ENCODE measurements around the gene GFOD1.
A peak's percentile ranks its signal among the peaks of the same experiment; 100 is the strongest.

Gene GFOD1

DNA sequence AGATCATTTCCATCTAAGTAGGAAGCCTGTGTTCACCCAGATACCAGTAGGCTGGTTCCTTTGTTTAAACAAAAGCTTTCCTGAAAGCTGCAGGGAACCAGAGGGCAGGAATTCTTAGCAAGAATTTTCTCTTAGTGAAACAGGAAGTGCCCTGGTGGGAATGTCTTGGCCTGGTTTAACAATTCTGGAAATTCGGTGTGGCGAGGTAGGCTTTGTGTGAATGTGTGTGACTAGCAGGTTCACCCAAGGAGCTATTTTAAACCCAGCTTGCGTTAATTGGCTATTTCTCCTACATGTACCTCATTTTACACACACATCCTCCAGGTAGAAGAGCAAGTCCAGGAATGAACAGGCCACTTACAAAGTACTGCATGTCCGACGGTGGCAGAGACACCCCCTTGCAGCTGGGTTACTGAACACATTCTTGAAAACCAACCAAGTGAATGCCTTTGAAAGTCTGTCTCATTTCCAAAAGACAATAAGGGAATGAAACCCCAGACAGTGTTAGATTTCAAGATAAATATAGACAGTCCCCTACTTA is 64.6 kb downstream of the GFOD1 start:
- no peak for DNase-seq

DNA sequence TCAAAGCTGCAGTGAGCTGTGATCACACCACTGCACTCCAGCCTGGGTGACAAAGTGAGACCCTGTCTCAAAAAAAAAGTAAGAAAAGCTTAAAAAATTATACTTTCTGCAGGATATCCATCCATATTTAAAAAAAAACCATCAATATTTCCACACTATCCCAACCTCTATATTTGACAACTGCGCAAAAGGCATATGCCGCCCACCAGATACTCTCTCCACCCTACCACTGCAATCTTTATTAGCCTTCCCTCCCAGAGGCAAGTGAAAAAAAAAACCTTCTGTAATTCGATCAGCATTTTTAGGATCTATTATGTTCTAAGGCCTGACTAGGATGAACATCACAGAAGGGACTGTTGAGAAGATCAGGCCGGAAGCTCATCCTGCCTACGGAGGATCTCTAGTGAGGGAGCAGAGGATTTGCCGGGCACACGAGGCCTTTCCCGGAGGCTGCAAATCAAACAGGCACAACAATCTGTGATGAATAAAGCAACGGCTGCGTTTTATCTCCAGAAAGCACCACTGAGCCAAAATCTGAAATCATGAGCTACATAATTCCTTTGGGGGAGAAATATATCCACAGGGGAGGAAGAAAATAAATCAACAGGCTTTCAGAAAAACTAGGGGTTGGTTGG is 65.9 kb downstream of the GFOD1 start:
- DNase-seq = no peak

DNA sequence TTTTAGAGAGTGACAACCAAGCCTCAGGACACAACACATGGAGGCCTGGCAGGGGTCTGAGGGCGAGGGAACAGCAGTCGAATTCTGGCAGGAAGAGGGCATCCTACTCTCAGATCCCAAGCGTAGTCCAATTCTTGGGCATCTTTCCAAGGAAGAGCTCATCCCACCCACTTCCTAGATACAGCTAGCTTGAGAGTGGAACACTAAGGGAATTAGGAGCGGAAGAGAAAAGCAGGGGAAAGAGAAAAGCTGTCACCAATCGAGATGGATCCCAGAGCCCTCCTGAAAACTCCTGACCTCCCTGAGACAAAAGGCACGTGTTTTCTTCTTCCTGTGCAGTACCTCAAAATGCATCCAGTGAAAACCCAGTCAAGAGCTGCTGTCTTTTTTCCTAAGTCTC is 67.1 kb downstream of the GFOD1 start:
- no peak for DNase-seq

DNA sequence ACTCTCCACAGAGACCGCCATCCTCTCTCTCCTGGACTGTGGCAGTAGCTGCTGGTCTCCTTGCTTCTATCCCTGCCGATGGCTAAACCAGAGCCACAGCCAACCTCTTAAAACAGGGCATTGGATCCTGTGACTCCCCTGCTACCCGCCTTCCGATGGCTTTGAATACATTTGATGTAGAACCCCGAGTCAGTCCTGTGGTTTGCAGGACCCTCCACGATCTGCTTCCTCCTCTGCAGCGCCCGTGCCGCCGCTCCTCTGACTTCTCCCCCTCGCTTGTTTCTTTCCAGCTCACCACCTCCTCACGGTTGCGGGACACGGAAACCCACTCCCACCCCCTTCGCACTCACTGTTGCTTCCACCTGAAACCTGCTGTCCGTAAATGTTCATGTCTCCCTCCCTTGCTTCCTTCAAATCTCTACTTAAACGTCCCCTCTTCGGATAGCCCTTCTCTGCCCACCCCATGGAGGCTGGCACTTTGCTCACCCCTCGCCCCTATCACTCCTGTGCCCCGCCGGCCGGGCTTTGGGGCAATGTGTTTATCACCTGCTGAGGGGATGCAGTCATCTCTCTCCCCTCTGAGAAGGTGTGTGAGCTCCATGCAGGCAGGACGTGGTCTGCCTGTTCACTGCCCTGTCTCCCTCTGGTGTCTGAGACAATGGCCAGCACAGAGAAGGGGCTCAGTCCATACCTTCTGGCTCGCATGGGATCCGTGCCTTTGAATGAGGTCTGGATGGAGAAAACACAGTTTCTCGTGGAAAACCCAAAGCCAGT is 67.8 kb downstream of the GFOD1 start:
- DNase-seq = no peak

DNA sequence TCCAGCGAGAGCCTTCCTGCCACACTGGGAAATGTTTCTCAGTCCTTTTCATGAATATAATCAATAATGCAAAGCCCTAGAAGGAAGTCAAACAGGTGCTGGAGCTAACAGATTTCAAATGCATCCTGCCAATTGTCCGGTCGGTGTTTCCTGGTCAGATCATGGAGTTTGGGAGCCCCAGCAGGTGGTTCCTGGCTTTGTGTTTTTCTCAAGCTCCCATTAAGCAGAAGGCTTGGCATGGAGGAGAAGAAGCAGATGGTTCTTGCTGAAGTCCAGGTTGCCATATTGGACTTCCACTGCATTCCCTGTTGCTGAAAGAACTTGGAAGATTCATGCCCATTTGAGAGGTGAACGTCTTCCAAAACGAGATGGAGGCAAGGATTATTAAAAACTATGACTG is 68.6 kb downstream of the GFOD1 start:
- DNase-seq = no peak

DNA sequence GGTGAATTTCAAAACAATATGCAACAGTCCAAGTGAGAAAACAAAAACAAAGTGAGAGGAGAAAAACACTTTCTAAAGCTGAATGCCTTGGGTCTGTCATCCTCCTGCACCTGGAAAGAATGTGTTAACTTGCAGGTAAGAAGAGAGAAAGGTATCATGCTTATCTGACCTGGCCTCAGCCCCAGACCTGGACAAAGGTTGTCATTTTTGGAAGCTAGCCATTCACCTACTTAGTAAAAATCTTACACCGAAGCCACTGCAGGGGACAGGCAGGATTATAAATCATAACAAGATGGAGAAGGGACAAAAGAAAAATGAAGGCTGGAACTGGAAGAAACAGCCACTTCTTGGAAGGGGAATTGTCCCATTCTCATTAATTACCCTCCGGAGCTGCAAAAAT is 69.4 kb downstream of the GFOD1 start:
- DNase-seq = no peak

DNA sequence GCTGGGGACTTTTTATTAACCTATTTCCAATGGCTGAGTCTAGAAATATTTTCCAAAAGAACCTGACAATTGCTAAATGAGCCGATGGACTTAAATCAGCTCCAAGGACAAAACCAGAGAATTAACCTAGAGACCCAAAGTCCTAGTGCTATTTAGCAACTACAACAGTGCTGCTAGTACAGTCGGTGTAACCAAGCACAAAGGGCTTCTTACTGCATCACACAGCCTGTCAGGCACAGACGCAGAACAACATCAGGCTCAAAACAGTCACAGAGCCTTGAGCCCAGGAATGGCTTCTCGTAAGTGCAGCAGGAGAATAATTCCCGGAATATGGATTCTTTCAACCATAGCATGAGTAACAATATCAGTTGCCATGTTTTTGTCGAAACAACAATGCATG is 70.0 kb downstream of the GFOD1 start:
- no peak for DNase-seq

DNA sequence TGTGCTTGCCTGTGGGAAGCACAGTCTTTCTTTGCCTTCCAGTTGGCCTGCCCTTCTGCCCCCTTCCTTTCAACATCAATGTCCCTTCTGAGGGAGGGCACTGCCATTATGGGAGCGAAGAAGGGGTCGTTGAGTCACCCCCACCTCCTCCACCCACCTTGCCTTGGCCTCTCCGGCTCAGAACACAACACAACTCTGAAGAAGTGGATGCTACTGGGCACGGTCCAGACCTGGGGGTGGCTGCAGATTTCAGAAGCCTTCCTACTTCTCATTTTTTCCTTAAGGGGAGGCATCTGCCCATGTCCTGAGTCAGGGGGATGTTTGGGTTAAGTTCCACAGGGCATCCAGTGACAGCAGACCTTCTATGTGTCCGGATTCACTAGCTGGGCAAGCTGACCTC is 72.1 kb downstream of the GFOD1 start:
- no peak for DNase-seq

DNA sequence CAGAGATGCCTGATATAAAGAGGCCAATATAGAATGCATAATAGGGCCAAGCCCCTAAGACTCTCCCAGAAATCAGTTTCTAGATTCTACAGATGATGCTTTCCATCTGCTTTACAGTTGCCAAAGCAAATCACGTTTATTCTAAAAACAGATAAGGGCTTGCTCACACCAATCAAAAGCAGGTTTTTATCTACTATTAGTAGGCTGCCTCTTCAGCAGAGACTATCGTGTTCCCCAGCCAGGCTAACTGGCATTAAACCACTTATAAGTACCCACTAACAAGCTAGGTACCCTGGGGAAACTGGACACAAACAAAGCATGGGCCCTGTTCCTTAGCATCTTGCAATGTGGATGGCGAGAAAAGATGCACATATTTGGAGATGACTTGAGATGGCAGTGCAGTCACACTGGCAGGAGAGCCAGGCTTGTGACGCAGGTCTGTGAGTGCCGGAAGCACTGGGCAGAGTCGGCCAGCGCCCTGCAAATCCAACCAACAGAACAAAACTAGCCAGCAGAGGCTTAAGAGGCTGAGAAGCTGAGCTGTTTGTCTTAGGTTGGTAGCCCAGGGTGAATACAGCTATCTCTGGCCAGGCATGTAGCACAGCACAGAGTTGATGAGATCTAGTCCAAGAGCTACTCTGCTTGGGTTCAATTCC is 73.4 kb downstream of the GFOD1 start:
- DNase-seq = no peak

DNA sequence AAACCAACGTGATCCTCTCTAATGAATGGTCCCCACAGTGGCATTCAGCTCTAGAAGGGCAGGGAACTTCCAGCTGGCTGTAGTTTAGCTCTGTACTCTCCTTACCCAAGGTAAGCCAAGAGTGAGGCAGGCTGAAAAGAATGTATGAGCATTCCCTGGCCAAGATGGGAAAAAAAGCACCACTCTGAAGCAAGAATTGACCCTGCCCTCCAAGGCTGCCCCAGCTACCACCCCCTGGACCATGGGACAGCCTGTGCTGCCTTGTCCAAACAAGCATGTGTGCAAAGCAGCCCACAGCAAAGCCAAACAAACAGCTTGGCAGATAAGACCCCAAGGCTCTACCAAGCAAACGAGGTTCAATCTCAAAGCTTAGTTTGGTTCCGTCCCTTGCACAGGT is 73.9 kb downstream of the GFOD1 start:
- DNase-seq = no peak

DNA sequence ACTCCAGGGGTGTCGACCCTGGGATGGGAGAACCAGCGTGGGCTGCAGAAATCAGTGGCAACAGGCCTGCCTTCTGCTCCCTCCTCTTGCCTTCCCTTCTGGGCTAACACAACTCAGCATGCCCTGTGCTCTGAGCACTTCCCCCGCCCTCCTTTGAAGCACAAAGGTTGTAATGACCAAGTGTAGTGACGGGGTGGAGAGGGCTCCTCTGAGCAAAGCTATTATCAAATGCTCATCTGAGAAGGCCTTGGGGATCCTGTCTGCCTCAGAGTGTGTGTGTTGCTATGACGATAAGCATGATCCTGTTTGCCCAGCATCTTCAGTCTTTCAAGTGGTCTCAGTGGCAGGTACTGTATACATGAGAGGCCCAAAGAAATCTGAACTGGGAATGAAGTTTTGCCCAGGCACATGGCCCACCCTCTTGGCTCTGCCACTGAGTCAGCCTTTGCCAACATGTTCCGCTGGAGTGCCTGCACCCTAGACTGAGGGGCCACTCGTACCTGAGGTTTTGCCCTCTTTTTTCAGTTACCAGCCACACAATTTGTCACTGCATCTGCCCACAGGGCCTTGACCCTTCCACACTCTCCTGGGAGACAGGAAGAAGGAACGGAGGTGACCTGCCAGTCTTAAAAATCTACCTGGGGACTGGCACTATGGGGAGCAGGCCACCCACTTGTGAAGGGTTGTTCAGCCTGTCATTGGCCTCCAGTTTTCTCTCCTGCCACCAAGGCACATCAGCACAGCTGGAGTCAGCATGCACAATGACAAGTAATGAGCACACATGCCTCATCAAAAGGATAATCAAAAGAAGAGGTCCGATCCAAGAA is 74.5 kb downstream of the GFOD1 start:
- DNase-seq = no peak

DNA sequence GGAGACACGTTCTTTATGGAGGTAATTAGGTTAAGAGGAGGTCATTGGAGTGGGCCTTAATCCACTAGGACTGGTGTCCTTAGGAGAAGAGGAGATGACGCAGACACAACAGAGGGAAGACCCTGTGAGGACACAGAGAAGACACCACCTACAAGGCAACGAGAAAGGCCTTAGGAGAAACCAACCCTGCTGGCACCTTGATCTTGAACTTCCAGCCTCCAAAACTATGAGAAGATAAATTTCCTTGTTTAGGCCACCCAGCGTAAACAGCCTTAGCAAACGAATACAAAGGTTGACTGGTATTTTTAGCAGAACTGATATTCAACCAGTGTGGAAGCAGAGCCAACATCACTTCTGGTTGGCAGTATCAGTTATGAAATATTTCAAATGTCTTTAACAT is 75.2 kb downstream of the GFOD1 start:
- DNase-seq = no peak

DNA sequence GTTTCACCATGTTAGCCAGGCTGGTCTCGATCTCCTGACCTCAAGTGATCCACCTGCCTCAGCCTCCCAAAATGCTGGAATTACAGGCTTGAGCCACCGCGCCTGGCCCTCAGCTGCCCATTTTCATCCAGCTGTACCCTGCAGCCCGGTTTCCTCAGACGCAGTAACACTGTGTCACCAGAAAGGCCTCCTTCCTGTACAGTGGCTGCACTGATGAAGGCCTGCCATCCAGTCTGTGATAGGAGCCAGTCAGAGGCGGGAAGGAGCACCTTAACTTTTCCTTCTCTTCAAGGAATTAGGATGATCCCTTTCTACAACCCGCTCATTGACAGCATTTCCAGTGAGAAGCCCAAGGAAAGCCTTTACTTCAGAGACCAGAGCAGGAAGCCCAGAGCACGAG is 75.9 kb downstream of the GFOD1 start:
- no peak for DNase-seq

DNA sequence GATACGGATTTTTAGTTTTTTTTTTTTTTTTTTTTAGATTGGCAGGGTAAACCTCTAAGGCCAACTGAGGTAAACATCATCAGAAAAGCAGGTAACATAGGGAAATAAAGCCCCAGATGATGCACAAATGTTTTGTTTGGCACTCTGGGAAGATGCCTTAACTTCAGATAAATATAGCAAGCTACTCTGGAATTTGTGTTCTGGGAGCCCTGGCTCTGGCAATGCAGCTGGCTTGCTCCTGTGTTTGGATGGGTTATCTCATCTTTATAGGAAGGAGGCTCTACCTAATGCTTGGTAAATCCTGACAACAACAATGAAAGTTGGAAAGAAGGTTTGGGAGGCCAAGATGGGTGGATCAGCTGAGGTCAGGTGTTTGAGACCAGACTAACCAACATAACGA is 77.4 kb downstream of the GFOD1 start:
- DNase-seq = no peak

DNA sequence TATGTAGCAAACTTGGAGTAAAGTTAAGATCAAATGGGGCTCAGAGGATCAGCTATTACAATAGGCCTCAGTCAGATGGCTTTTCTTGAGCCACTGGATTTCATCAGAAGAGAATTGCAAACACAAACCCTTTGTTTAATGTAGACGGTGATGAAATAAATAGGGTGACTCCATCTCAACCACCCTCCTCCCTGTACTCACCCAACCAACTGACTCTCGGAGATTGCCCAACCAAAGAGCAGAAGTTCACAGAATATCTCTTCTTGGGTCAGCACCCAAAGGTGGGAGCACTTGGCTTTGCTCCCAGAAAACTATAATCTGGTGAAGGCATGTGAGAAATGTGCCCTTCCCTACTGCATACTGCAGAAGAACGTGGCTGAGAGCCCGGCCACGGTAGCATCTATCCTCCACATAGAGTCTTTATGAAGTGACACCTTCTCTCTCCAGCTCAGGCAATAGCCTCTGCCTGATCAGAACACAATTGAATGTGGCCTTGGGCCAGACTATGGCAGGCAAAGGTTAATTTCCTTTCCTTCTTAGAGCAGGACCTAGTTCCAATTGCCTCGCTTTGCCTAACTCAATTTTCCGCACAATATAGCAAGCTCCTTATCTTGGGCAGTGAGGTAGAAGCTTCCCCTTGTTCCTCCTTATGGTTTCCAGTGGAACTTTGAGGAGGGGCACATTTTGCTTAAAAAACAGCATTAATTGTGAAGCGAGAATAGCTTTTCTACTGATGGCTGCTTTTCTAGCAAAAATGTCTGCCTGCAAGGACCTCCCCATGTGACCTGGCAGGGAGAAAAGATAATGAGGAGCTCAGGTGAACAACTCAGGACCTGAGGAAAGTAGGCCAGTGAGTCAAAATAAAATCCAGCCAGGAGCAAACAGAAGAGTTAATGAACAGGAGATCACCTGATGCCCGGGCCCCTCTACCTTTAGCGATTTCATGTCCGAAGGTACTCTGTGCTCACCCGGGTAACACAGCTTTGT is 79.4 kb downstream of the GFOD1 start:
- no peak for DNase-seq

DNA sequence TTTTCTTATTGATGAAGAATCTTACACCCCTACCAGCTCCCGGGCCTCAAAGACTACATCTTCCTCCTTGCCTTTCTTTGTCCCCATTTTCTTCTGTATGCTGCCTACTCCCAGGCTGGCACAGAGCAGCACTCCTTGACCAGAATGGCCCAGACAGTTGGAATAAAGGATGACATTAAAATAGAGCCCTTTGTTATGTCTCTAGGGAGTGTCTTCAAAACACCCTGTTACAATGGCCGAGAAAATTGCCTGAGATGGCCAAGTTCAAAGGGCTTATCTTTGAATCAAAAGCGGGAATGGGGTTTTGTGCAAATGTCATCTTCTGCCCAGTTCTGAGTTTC is 80.1 kb downstream of the GFOD1 start:
- DNase-seq = no peak

DNA sequence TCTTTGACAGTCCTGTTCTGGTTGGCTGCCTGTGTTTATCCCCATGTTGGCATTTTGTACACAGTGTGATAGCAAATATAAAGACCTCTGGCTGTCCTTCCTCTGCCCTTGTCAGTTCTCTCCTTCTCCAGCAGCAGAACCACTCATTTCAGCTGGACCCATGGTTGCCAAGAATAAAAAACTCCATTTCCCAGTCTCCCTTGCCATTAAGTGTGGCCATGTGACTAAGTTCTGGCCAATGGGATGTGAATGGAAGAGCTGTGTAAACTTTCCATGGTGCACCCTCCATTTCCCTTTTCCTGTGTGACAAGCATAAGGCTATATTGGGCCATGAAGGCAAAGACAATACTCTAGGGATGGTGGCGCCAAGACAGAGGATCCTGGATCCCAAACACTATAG is 80.6 kb downstream of the GFOD1 start:
- peak in 1 of 2 experiments; percentile 10 for DNase-seq

DNA sequence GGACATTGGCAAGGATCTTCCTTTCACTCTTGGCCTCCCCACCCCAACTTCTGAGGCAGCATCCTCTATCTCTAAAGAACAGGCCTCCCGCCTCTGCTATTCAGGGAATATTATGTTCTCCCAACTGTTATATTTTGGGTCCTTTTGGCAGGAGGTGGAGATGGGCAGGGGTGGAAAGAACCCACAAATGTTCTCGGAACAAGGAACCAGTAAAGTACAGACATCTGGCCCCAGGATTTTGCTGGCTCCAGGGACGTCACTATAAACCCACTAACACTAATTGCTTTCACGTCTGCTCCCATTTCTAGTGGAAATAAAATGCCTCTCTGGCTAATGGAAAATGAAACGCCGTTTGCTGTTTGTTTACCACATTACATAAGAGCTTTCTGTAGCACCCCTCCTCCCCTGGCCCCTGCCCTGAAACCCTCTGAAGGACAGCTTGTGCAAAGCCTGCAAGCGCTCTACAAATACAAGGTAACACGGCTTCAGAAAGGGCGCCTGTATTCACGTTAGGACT is 81.4 kb downstream of the GFOD1 start:
- no peak for DNase-seq

DNA sequence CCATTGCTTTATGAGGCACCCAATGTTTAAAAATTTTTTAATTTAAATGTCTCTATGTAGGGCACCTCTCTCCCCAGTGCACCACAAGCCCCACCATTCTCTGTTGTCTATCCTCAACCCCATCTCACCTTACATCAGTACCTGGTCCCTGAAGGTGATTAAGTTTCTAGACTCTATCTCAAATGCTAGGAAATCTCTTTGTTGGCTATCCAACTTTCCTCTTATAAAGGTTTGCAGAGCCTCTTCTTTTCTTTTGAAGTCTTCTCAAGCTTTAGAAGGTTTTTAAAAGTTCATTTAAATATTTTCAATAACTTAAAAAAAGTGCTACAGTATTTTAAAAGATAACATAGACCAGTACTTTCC is 82.5 kb downstream of the GFOD1 start:
- DNase-seq = no peak

DNA sequence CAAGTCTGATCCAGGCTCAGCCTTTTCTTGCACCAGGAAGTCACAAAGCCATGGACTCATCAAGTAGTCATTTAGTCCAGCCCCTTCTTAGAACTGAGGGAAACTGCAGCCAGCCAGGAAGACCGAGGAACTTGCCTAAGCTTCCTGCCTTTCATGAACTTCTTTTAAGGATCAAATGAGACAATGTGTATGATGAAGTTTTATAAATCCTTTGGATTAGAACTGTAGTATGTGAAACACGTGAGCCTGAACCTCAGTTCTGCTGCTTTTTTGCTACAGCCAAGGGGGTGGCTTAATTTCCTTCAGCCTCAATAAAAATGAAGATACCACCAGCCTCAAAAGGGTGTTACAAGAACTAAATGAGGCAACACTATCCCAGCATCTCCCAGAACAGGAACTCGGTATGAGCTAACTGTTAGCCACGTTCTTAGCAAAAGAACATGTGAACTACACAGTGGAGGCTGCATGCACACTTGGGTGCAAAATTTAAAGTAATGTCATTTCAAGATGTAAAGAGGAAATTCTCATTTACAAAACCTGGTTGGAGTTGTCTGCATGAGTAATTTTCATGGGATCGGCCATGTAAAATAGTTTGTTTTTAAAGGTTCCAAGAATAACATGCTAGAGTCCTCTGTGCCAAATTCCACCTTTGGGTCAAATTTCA is 83.0 kb downstream of the GFOD1 start:
- no peak for DNase-seq

DNA sequence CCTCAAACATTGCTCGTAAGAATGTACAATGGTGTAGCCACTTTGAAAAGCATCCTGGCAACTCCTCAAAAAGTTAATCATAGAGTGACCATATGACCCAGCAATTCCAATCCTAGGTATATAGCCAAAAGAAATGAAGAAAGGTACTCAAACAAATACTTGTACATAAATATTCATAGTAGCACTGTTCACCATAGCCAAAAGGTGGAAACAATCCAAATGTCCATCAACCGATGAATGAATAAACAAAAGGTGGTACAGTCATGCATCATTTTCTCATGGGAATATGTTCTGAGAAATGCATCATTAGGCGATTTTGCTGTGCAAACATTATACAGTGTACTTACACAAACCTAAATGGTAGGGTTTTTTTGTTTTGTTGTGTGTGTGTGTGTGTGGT is 84.7 kb downstream of the GFOD1 start:
- peak in 1 of 2 experiments; percentile 35 for DNase-seq
